ENCODE measurements around the gene GEMIN7.

The GEMIN7 gene

DNA sequence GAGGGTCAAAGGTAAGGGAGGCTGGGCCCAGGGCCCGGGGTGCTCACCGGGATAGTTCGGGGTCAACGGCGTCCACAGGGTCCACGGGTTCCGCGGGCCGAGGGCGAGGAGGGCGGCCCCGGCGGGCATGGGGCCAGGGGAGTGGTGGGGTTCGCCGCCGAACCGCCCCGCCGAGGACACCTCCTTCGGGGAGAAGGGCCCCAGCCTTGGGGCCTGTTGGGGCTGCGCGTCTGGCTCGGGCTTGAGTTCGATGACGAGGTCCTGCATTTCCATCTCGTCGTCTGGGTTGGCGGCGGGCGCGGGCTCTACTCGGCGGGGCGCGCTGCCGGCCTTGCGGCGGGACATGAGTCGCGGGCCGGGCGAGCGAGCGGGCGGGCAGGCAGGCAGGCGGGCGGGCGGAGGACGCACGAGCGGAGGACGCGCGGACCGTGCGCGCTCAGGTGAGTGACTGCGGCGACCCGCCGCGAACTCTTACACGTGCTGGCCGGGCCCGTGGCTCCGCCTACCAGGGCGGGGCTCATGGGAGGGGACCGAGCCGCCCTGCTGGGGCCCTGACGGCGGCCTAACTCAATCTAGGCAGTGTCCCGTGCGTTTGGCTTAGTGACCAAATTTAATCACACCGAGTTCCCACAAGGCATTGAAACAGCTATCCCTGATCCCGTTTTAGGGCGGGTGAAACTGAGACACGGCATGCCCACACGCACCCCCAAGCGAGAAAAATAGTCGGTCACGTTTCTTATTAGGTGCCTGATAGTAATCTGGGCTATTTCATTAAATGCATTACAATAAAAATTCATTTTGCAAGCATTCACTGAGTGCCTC, 2.8 kb upstream of the GEMIN7 start, which contains the start of gene ZNF296:
Gene ZNF296 (minus strand): TSS at position 450 of the 822 bp plus-strand sequence. CDS start 105 bp downstream, at position 345.
- H3K4me3 ChIP-seq (ENCODE audit: control insufficient read depth, low read depth, low read length) = peak within 1 kb of the TSS; percentile 37
- no peak for DNase-seq (ENCODE audit: low read depth)
- TF ChIP-seq, protein P1, sequence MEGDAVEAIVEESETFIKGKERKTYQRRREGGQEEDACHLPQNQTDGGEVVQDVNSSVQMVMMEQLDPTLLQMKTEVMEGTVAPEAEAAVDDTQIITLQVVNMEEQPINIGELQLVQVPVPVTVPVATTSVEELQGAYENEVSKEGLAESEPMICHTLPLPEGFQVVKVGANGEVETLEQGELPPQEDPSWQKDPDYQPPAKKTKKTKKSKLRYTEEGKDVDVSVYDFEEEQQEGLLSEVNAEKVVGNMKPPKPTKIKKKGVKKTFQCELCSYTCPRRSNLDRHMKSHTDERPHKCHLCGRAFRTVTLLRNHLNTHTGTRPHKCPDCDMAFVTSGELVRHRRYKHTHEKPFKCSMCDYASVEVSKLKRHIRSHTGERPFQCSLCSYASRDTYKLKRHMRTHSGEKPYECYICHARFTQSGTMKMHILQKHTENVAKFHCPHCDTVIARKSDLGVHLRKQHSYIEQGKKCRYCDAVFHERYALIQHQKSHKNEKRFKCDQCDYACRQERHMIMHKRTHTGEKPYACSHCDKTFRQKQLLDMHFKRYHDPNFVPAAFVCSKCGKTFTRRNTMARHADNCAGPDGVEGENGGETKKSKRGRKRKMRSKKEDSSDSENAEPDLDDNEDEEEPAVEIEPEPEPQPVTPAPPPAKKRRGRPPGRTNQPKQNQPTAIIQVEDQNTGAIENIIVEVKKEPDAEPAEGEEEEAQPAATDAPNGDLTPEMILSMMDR (IDR thresholded peaks at IDR 0.05; ENCODE audit: control insufficient read depth, insufficient read depth, low read depth, low read length, missing control alignments) = no peak

DNA sequence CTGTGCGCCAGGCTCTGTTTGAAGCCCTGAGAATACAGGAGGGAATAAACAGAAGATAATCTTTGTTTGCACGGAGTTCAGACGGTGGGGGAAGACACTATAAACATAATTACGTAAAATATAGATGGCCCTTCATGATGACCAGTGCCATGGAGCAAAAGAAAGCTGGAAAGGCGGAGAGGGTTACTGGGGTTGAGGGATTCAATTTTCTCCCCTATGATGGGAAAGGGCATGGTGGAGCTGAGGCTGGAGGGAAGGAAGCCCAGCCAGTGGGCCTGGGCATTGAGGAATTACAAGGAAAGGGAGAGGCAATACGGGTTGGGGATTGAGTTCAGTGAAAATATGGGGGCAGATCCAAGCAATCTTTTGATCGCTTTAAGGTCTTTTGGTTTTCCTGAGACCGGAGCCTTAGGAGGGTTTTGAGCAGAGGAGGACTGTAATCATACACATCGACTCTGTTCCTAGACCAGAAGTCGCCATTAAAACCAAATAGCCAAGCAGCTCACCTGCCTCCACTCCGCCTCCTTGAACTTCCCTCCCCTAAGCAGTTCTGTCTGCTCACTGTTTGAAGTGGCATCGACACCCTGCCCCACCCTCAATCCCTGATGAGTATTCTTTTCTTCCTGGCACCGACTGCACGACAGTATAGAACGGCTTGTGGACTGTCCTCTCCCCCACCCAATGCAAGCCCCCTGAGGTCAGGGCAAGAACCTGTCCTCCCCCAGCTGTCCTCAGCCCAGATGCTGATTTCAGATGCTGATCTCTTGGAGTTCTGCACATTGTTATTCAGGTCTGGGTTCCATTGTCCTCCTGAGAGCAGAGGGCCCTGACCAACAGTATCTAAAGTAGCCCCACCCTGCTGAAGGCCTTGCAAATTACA, 2.0 kb upstream of the GEMIN7 start:
- no peak for DNase-seq (ENCODE audit: low read depth)

DNA sequence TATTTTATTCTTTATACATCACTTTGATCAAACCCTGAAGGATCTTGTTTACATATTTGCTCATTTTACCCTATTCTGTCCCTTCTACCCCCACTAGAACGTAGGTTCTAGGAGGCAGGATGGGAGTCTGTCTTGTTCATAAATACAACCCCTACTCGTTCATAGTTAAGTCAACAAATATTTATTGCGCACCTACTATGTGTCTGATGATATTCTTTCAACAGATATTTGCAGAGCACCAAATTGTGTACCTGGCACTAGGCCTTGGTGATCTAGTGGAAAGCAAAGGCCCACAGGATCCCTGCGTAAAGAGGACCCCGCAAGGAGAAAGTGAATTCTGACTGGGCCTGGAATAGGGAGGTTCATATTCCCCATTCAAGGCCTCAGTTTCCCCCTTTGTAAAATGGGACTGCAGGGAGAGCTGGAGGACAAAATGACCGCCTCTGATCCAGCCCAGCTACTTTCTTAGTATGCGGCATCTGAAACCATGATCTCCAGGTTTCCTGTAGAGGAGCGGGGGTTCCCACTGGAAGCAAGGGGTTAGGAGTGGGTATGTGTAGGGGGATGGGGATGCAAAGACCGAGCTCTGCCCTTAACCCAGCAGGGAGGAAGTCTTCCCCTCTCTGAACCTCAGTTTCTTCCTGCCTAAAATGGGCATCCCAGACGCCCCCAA, 534 bp upstream of the GEMIN7 start:
- peak overlapping the region; percentile 72 for H3K4me3 ChIP-seq (ENCODE audit: control insufficient read depth, low read depth, low read length)
- TF ChIP-seq, protein P1 (IDR thresholded peaks at IDR 0.05; ENCODE audit: control insufficient read depth, insufficient read depth, low read depth, low read length, missing control alignments) = no peak
- DNase-seq (ENCODE audit: low read depth) = no peak

More for the DNA sequence above, 2.0 kb upstream of the GEMIN7 start:
- no peak overlapping the region for H3K4me3 ChIP-seq (ENCODE audit: control insufficient read depth, low read depth, low read length)
- TF ChIP-seq, protein P1 (IDR thresholded peaks at IDR 0.05; ENCODE audit: control insufficient read depth, insufficient read depth, low read depth, low read length, missing control alignments) = no peak

DNA sequence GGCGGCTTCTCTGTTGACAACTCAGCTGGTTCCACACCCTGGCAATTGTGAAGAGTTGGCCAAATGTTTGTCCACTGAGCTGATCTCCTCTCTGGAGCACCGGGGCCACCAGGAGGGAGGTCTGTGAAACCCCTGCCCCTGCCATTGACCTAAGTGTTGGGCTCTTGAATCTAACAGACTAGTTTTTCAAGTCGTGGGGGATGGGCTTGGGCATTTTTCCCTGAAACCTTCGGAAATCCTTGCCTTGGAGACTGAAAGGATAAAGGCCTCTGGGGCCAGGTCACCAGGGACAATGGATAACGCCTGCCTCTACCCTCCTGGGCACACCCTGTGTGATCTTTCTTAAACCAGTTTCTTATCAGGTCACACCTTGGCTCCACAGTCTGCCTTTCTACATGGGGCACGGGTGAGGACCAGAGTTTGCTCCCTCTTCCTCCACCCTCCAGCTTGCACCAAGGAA, 881 bp downstream of the GEMIN7 start:
- TF ChIP-seq, protein P1 (IDR thresholded peaks at IDR 0.05; ENCODE audit: control insufficient read depth, insufficient read depth, low read depth, low read length, missing control alignments) = no peak
- no peak for DNase-seq (ENCODE audit: low read depth)
- H3K4me3 ChIP-seq (ENCODE audit: control insufficient read depth, low read depth, low read length) = peak overlapping the region; percentile 72

DNA sequence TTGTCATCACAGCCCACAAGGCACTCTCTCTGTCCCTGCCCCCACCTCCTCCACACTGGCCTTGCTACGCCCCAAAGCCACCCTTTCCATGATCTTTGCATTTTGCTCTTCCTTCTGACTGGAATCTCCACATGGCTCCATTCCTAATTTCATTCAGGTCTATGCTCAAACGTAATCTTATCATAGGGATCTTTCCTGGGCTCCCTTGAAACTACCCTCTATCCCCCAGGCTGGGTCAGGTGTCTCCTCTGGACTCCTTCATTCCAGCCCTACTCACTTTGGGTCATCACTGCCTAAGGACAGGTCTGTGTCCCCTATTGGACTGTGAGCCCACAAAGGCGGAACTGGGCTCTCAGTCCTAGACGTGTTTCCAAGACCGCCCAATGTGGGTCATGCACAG, 3.1 kb downstream of the GEMIN7 start:
- no peak overlapping the region for H3K4me3 ChIP-seq (ENCODE audit: control insufficient read depth, low read depth, low read length)
- no peak for DNase-seq (ENCODE audit: low read depth)
- TF ChIP-seq, protein P1 (IDR thresholded peaks at IDR 0.05; ENCODE audit: control insufficient read depth, insufficient read depth, low read depth, low read length, missing control alignments) = no peak

DNA sequence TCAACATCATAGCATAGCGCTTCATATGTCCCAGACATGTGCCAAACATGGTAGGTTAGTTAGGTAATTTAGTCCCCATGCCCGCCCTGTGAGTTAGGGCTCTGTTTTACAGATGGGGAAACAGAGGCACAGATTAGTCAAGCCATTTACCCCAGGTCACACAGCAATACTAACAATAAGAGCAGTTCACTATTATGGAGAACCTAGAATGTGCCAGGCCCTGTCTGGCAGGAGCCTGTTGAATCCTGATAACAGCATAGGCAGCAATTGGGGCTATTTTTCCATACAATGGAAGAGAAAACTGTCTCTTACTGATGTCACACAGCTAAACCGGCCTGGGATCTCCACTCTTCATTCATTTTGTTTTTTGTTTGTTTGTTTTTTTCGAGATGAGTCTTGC, 7.4 kb downstream of the GEMIN7 start:
- TF ChIP-seq, protein P1 (IDR thresholded peaks at IDR 0.05; ENCODE audit: control insufficient read depth, insufficient read depth, low read depth, low read length, missing control alignments) = no peak
- no peak for DNase-seq (ENCODE audit: low read depth)
- H3K4me3 ChIP-seq (ENCODE audit: control insufficient read depth, low read depth, low read length) = no peak overlapping the region
